NCI-H1930 (cell line): ENCODE data around the gene COQ3.
"Not testable (repeated sequence)": the region's sequence is repeated elsewhere in the genome, so short reads cannot be mapped to it uniquely, and the experiment has no call there.

Experiments
- DNase-seq, 2 experiments: peaks; one replicate each; lab custom pipeline; 2025; lab: John Stamatoyannopoulos, UW

The COQ3 gene

DNA sequence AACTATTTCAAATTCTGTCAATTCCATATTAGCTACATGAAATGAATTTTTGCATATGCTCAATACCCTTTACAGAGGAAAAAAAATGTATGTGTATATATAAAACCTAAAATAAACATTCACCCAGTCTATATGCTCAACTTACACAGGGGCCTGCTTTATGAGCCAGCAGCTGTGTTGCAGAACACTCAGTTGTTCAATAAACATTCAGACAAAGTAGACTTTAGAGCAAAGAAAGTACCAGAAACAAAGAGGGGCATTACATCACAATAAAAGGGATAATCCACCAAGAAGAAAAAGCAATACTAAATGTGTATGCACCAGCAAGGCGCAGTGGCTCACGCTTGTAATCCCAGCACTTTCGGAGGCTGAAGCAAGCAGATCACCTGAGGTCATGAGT is 9.5 kb downstream of the COQ3 start:
- no peak for DNase-seq

DNA sequence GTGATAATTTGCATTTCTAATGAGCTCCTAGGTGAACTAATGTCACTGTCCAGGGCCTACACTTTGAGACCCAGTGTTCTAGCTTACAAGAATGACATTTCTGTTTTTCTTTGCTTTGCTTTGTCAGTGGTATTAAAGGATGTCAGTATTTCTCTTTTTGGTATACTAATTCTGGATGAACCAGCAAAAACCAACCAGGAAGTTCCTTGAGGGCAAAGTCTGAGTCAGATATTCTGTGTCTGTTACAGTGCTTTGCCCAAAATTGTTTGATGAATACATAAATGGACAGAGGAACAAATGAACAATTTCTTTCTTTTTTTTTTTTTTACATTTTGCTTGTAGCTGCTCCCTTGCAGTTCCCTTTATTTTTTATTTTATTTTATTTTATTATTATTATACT is 15.4 kb downstream of the COQ3 start:
- DNase-seq: no peak

DNA sequence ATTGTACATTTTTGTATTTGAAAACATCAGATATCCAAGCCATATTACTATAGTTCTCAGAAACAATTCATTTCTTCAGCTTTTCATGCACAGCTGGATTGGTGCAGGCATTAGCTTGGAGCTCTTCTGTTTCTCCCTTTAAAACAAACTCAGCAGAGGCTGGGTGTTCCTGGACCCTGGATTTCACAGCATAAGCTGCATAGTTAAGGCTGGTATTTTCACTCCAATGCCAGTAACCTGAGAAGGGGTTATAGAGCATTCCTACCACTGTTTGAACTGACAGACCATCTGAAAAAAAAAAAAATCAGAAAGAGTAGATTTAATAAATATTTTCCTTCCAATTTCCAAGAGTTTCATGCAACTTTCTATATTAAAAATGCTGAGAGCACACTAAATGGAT is 24.5 kb downstream of the COQ3 start:
- no peak for DNase-seq

DNA sequence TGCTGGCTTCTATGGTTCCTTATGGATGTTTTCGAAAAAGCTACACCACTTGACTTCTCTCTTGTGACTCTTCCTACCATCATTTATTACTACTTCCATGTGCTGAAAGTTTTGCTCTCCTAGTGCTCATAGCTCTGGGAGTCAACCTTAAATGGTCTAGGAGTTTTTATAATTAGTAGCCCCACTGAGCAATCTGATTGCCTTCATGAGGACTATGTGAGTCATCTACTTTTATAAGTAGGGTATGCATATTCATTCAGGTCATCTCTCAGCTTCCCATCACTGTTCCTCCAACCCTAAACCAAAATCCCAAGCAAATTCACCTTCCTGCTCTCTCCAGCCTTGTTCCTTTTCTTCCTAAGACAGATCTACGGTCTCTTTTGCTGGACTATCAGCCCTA is 27.1 kb downstream of the COQ3 start:
- no peak for DNase-seq

DNA sequence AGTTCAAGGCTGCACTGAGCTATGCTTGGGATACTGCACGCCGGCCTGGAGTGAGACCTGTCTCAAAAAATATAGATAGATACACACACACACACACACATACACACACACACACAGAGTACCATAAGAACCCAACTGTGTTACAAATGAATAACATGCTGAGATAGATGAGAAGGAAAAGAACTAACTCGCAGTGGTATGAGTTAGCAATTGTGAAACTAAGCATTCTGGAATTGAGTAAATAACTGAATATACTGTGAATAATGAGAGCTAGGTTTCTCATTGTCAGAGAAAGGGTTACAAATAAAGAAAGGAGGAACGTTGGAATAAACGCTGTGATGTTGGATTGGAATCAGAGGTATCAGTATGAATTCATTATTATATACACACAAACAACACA is 30.0 kb downstream of the COQ3 start:
- no peak for DNase-seq

DNA sequence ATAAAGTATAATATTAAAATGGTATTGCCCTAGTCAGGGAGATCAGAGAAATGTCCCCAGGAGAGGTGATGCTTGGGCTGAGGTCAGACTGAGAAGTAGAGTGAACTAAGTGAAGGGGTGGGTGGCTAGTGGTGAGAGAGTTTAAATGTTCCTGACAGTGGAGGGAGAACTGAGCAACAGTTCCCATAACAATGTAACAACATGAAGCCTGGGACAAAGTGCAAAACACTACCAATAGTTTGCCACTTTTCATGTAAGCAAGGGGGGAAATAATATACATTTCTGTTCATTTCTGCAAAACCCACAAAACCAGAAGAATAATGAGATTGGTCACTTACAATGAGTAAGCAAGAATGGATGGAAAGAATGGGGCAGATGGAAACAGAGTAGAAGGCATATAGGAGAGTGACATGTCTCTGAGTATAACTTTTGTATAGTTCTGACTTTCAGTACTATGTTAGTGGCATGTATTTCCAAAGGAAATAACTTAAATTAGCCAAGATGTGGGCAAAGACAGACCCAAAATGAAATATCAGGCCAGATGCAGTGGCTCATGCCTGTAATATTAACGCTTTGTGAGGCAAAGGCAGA is 31.2 kb downstream of the COQ3 start:
- no peak for DNase-seq

DNA sequence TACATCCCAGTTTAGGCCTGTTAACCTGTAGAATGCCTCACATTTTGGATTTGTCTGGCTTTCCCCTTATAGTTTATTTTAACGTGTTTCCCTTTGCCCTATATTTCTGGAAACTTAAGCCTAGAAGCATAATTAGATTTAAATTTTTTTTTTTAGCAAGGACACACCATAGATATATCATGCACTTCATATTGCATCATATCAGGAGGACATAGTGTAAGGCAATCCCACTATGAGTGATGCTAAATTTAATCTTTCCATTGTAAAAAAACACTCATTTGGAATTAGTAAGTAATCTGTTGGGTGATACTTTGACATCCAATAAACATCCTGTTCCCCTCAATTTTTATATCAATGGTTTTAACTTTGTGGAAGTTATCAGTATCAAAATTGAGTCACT is 34.2 kb downstream of the COQ3 start:
- DNase-seq: no peak

DNA sequence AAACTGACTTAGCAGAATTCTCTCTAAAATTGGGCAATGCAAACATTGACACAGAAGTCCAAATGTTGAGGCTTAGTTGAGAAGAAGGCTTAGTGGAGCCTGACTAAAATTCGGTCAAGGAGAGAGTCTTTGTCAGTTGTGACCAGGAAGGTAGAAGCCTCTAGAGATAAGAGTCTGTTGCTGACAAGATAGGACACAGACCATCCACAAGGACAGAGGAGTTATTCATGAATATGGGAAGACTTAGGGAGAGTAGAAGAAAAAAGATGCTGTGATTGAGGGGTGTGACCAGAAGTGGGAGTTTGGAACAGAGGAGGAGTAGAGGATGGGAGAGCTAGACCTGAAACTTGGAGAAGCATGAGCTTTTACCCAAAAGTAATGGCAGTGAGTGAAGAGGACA is 37.4 kb downstream of the COQ3 start:
- no peak for DNase-seq

DNA sequence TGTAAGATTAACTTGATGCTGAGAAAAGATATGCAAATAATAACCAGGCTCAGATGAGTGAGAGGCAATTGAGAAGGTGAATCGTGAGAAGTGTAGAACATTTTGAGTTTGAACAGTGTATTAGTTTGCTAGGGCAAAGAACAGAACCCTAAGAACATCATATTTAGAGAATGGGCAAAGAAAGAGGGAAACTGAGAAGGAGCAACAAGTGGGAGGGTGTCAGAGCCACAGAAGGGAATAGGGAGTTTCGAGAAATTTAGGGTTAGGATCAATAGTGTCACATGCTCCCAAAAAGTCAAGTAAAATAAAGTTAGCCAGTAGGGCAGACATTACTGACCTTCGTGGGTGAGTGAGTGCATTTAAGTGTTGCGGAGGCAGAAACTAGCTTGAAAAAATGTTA is 39.0 kb downstream of the COQ3 start:
- DNase-seq: no peak

DNA sequence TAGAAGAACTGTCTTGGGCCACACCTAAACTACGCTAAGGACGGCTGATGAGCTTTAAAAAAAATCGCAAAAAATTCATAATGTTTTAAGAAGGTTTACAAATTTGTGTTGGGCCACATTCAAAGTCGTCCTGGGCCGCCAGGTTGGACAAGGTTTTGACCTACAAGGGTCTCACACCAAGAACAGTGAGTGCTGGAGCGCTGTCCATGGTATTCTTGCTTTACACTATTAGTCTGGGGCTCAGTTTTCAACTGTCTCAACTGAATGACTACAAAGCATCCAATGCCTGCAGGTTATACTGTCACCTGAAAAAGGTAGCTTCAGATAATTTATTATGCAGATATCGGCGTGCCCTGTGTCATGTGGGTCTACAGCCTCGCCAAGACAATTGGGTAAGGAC is 40.9 kb downstream of the COQ3 start:
- DNase-seq: no peak

DNA sequence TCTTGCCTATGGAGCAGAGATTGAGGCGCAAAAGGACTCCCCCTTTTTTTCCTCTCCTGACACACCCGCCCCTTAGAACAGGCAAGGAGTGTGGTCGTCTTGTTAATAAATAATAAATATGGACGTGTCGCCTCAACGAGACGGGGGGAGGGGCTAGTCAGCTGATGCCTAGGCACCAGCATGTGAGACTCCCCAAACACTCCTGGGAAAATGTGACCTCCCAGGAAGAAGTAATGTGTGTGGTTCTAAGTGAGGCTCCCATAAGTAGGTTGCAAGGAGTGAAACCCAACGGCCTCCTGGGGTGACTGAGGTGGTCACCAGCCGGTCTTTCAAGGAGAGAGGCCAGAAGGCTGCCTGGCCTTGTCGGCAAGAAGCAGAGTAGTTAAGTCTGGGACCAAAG is 43.4 kb downstream of the COQ3 start:
- DNase-seq: no peak

DNA sequence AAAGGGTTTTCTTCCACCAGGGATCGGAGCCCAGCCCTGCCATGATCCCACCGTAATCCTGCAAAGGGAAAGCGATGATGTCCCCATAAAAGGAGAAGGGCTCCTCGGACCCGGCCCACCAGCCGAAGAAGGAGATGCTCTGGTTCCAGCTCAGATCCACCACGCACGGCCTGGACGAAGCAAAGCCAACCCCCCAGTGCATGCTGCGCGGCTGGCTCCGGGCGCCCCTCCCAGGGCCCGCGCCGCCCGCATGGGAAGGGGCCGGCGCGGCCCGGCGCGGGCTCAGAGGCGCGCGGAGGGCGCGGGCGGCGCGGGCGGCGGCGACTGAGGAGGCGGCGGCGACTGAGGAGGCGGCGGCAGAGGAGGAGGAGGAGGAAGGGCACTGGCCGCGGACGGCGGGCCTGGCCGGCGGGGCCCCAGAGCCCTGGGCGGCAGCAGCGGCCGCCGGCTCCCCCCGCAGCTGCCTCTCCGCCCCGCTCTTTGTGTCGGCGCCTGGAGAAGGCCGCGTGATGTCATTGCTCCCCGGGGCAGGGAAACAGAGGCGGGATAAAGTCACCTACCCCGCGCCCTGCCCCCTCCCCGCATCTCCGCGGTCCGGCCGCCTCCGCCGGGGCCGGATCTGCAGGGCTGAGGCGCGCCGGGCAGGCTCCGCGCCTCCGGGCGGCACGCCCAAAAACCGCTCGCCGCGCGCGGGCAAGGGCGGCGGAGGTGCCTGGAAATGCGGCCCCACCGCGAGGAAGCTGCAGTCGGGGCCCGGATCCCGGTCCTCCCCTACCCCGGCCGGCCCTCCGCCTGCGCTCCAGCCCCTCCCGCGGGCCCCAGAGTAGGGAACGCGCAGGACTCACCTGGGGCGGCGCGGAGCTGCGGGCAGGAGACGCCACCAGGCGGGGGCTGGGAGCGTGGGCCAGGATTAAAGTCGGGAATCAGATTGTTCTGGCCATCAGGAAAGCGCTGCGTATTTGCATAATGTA is 44.5 kb downstream of the COQ3 start, which contains the start of gene FAXC:
FAXC (minus strand) TSS at position 504 of the 971 bp plus-strand sequence; CDS start at position 202, 302 bp downstream.
- peak; percentile 62 to 72 for DNase-seq

DNA sequence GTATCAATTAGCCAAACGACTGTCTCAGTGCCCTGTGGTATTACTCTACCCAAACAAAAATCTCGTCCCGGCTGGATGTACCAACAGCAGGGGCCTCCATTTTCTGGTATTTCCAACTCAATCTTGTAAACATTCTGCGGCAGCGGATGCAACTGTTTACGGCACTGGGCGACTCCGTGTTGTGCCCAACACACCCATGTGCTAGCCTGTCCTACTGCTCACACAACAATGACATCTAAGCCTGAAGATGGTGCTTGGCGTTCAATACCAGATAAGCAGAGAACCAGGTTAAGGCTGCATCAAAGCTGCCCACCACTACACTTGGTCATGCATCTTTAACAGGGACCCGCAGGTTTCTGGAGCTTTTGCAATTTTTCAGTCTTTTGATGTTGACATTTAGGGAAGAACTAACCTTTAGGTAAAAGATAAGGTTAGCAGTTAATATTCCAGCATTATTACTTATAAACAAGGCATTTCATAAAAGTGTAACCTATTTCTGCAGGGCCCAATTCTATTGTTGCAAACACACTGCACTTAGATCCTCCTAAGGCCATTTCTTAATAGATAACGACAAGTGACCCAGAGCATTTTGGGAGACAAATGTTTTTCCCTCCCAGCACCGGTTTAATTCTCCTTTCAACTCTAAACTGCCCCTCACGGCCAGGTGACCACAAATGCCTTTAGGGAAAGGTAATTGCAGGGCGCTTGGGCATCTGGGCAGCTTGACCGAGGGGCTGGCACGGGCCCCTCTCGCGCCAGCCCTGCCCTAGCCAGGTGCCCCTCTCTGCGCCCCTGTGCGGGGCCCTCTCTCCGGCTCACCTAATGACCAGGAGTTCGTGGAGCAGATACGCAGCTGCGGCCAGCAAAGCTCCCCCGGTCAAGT is 45.5 kb downstream of the COQ3 start:
- no peak for DNase-seq

DNA sequence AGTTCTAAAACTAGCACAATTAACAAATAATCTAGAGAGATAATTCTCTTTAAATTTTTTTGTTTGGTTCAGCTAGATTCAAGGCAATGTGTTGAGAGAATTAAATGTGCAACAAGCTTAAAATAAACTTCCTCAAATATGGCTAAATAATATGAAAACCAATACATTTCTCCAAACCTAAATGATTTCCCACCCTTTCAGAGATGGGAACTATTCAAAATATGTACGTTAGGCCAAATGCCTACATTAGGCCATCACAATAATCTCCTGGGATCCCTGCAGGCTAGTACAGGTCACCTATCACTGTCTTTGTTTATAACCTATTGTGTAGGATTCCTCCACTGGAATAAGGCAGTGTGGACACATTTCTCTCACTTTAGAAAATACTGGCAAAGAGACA is 46.2 kb downstream of the COQ3 start:
- no peak for DNase-seq

DNA sequence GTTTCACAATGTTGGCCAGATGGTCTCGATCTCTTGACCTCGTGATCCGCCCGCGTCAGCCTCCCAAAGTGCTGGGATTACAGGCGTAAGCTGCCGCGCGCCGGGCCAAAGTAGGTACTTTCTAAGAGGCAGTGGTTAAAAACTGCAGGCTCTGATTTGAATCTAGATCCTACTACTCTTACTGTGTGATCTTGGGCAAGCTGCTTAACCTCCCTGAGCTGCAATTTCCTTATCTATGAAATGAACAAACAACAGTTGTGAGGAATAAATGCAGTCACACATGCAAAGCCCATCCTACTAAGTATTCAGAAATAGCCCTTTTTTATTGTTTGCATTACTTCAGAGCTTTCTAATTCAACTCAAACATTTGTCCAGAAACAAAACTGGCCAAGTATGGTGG is 47.4 kb downstream of the COQ3 start:
- DNase-seq: no peak

DNA sequence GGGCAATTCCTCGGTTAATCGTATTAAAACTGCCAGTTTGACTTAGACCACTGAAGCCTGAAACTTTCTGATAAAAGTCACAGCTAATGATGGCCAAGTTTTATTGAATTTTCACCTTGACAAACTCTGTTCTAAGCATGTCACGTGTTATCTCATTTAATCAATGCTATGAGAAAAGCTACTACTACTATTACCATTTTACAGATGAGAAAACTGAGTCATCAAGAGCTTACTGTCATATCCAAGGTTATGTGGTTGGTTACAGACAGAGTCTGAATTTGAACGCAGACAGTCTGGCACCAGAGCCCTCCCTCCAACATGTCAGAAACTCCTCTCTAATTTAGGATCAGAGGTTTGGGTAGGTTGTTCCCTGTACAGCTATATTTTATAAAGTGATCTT is 48.8 kb downstream of the COQ3 start:
- no peak for DNase-seq

DNA sequence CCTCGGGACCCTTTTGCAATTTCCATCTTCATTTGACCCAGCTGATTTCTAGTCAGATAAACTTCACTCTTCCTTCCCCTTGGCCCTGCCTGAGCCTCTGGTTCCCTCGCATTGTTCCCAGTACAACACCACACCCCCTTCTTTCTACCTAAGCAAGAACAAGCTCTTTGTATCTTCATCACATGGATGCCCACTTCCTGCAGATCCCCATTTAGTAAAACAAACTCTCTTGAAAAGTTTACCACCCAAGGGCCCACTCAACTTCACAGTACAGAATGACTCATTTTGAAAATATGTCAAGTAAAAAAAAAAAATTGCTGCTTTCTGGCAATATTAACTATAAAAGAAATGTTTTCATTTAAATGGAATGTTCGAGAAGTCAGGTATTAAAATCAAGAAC is 49.7 kb downstream of the COQ3 start:
- no peak for DNase-seq

DNA sequence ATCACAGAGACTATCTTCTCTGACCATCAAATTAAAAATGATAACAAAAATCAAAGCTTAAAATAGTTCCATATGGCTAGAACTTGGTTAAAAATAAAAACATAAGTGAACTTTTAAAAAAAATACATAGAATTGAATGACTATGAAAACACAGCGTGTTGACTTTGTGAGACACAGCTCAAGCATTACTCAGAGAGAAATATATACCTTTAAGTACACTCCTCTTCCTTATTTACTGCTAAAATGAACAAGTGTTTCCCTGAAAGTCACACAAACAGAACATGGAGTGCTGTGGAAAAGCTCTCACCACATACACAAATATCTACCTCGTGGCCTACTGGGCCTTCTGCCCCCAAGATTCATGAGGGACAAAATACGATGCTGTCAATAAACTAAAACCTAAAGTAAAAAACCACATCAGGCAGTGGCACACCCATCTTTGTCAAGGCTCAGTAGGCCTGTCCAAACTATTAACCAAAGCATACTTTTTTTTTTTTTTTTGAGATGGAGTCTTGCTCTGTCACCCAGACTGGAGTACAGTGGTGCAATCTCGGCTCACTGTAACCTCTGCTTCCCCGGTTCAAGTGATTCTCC is 52.0 kb downstream of the COQ3 start:
- DNase-seq: no peak

DNA sequence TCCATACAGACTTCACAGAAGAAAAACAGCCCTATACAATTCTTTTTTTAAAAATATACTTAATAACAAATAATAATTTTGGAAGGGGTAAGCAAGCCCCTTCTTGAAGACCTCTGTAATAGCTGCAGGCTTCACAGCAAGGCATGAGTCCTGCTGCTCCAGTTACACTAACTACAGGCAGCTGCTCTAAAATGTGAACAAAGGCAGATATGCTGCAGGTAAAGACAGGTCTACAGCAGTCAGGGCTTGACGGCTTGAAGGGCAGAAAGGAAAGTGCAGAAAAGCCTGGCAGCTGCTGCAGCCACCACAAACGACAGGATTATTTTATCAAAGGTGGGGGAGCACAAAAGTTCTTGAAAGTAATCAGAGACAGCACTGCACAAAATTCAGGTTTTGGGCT is 55.8 kb downstream of the COQ3 start:
- DNase-seq: no peak

DNA sequence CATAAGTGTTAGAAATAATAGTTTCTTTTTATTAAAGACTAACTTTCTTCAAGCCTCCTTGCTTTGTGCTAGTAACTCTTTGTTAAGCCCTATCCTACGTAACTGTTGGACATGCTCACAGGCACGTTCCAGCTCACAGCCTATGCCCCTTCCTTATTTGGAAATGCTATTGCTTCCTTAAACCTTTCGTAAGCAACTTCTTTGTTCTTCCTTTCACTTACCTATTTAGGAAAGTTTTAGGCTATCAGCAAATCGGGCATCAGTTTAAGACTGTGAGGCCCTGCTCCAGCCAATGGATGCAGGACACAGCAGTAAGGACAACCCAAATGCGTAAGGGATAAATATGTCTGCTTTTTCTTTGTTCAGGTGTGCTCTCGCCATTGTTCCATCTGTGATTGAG is 58.7 kb downstream of the COQ3 start:
- not testable (repeated sequence) for DNase-seq

DNA sequence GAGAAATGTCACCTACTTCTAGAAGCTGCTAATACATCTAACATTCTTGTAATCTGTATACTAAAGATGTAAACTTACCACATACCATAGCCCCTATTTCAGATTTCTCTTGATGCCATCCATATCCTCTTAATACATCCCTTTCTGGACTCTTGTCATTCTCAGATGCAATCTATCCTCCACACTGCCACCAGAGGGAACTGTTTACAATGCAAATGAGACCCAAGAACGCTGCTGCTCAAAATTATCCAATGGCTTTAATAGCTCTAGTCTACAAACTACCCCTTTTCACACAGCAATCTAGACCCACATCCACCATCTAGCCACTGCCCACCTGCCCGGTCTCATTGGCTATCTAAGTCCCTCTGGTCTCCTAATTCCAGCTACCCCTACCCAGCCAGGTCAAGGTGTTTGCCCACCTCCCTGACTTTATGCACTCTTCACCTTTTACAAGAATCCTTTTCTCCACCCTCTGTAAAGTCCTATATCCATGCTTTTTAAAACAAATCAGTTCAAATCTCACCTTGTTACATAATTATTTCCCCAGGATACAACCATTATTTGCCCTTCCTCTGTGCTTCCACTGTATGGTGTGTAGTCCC is 59.4 kb downstream of the COQ3 start:
- no peak for DNase-seq

DNA sequence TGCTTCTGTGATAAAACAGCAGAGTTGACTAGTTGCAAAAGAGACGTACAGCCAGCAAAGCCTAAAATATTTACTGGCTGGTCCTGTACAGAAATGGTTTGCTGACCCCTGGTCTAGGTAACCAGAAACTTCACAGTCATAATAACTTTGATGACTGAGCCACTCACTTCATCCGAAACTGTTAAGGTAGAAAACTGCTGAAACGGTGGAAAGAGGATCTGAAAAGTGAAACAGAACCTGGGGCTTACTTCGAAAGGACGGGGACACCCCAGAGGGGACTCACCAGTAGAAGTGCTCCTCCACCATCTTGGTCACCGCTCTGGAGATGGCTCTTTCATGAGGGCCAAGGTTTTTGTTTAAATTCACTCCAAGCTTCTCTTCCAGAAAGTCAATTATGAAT is 60.9 kb downstream of the COQ3 start:
- DNase-seq: no peak
